Vagina (tissue), 2 donors: ENCODE data around the gene PRICKLE1. TPM values are rescaled to one million over a fixed set of nuclear protein-coding genes. Genes with fewer than 3 reads are reported as not detected.

Source experiments
- DNase-seq, 2 donors: peaks; one replicate each; pipeline ENCODE4 v3.0.0-alpha.2; 2017; ENCODE audit errors: extremely low spot score in 2 of 2
- H3K27ac ChIP-seq: fragments of 200-600 bp; sonication (generic); one replicate; pipeline ENCODE4 v1.5.1; 2019
- H3K27me3 ChIP-seq: fragments of 200-600 bp; sonication (generic); one replicate; pipeline ENCODE4 v1.5.1; 2019
- H3K36me3 ChIP-seq, 2 donors: fragments of 200-600 bp; sonication (generic); one replicate each; pipeline ENCODE4 v1.5.1; 2017 to 2019
- H3K4me1 ChIP-seq: fragments of 200-600 bp; sonication (generic); one replicate; pipeline ENCODE4 v1.5.1; 2019
- H3K4me3 ChIP-seq, 2 donors: fragments of 200-600 bp; sonication (generic); 1 replicate in 1 of 2; 2 replicates in 1 of 2; pipeline ENCODE4 v1.5.1; 2016 to 2019
- H3K9me3 ChIP-seq: fragments of 200-600 bp; sonication (generic); one replicate; pipeline ENCODE4 v1.5.1; 2019
- POLR2A ChIP-seq, 2 donors: fragments of 450-650 bp; IDR thresholded peaks; one replicate each; pipeline ENCODE4 v1.6.1; 2017; ENCODE audit warnings: antibody characterized with exemption in 2 of 2, mild to moderate bottlenecking in 2 of 2, moderate library complexity in 2 of 2
- POLR2AphosphoS5 ChIP-seq, 2 donors: sonication (generic); formaldehyde crosslinking; IDR thresholded peaks; one replicate each; pipeline ENCODE4 v1.9.0; 2017; ENCODE audit warnings: antibody characterized with exemption in 2 of 2, mild to moderate bottlenecking in 2 of 2, low read depth in 1 of 2; ENCODE audit not compliant: insufficient read depth in 1 of 2
- intact Hi-C: fragments of 100-400 bp; cut with DNase I; formaldehyde crosslinking; loops from one replicate; pipeline ENCODE4 v1.15.1; 2023
- total RNA-seq: library from RNA; depleted of rRNA; stranded (reverse); fragments of >200 nt; gene quantifications from one replicate; pipeline ENCODE4 v1.2.3, GENCODE V29; 2016
- TF ChIP-seq, protein P1 (sequence below), 3 experiments: fragments of 450-650 bp in 2 of 3; fragments of 200-600 bp in 1 of 3; sonication (generic) in 1 of 3; IDR thresholded peaks; one replicate each; pipeline ENCODE4 v1.5.1; 2017 to 2019; ENCODE audit warnings: antibody characterized with exemption in 3 of 3, mild to moderate bottlenecking in 2 of 3, moderate library complexity in 2 of 3

Gene PRICKLE1
- total RNA-seq, 1 donor from 2014 or later: 25.3 TPM

DNA sequence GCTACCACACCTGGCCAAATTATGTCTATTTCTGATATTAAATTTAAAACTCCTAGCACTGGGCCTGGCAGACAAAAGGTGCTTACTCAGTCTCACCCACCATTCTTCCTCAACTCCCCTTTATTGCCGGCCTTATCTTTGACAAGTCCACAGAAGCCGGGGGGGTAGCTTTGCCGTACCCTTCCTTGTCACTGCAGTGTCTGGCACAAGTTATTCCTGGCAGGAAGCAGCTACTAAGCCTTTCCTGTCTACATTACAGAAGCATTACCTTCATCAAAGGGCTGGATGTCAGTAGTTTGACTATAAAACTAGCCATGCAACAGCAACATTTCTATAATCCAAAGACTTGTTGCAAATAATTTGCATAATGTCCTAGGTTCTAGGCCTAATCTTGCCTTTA lies 127.1 kb downstream of the PRICKLE1 start:
- no peaks in the 10 kb centered on the region for H3K9me3 ChIP-seq
- H3K4me3 ChIP-seq: no peak overlapping the region
- TF ChIP-seq POLR2A (IDR thresholded peaks at IDR 0.05) (no peak), POLR2AphosphoS5 (IDR thresholded peaks at IDR 0.05; ENCODE audit: insufficient read depth in 1 of 2, low read depth in 1 of 2) (no peak)
- TF ChIP-seq, protein P1, sequence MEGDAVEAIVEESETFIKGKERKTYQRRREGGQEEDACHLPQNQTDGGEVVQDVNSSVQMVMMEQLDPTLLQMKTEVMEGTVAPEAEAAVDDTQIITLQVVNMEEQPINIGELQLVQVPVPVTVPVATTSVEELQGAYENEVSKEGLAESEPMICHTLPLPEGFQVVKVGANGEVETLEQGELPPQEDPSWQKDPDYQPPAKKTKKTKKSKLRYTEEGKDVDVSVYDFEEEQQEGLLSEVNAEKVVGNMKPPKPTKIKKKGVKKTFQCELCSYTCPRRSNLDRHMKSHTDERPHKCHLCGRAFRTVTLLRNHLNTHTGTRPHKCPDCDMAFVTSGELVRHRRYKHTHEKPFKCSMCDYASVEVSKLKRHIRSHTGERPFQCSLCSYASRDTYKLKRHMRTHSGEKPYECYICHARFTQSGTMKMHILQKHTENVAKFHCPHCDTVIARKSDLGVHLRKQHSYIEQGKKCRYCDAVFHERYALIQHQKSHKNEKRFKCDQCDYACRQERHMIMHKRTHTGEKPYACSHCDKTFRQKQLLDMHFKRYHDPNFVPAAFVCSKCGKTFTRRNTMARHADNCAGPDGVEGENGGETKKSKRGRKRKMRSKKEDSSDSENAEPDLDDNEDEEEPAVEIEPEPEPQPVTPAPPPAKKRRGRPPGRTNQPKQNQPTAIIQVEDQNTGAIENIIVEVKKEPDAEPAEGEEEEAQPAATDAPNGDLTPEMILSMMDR (IDR thresholded peaks at IDR 0.05): no peak
- H3K36me3 ChIP-seq: peaks cover 0 to 37% of the 10 kb centered on the region in 2 donors
- no peaks in the 10 kb centered on the region for H3K4me1 ChIP-seq
- H3K27ac ChIP-seq: no peak overlapping the region
- no peak for DNase-seq
- intact Hi-C loops: no loop called here
- H3K27me3 ChIP-seq: no peaks in the 10 kb centered on the region

DNA sequence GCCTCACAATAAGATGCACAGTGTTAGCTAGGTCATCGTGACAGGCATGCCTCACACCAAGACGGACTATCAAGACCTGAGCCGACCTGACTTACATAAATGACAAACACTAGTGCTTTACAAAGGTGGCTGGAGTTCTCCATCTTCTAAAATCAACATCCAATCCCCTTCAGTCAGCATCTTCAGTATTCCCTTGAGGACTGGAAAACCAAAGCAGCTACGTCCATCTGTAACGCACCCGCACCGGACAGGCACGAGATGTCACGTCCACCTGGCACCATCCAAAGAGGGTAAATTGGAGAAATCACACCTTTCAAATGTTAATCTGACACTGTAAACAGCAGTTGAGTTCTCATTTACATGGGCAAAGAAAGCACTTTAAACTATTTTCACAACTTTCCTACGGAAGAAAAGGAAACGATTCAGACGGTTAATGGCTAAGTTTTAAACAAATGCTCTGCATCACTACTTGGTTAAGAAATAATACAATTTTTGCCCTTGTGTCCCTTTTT lies 130.2 kb downstream of the PRICKLE1 start:
- Histone ChIP-seq H3K9me3 (no peaks in the 10 kb centered on the region), H3K27me3 (no peaks in the 10 kb centered on the region), H3K36me3 (peaks cover 0 to 26% of the 10 kb centered on the region in 2 donors), H3K4me1 (no peaks in the 10 kb centered on the region), H3K27ac (no peak overlapping the region), H3K4me3 (no peak overlapping the region)
- intact Hi-C loops: no loop called here
- DNase-seq: no peak
- TF ChIP-seq, protein P1 (IDR thresholded peaks at IDR 0.05): no peak
- TF ChIP-seq POLR2AphosphoS5 (IDR thresholded peaks at IDR 0.05; ENCODE audit: insufficient read depth in 1 of 2, low read depth in 1 of 2): no peak
- no peak for TF ChIP-seq POLR2A (IDR thresholded peaks at IDR 0.05)

GRCh38 chr12:42458575-42458974 lies 131.0 kb downstream of the PRICKLE1 start:
- no peaks in the 10 kb centered on the region for H3K27me3 ChIP-seq
- no peak for DNase-seq
- no peaks in the 10 kb centered on the region for H3K9me3 ChIP-seq
- intact Hi-C loops: no loop called here
- H3K4me1 ChIP-seq: no peaks in the 10 kb centered on the region
- no peak overlapping the region for H3K4me3 ChIP-seq
- TF ChIP-seq, protein P1 (IDR thresholded peaks at IDR 0.05): no peak
- TF ChIP-seq POLR2A (IDR thresholded peaks at IDR 0.05) (no peak), POLR2AphosphoS5 (IDR thresholded peaks at IDR 0.05; ENCODE audit: insufficient read depth in 1 of 2, low read depth in 1 of 2) (no peak)
- H3K36me3 ChIP-seq: peaks cover 0 to 18% of the 10 kb centered on the region in 2 donors
- H3K27ac ChIP-seq: no peak overlapping the region

GRCh38 chr12:42450248-42450647 lies 139.3 kb downstream of the PRICKLE1 start:
- H3K4me1 ChIP-seq: no peaks in the 10 kb centered on the region
- no peak for DNase-seq
- no peak overlapping the region for H3K4me3 ChIP-seq
- intact Hi-C loops: no loop called here
- no peaks in the 10 kb centered on the region for H3K9me3 ChIP-seq
- TF ChIP-seq, protein P1 (IDR thresholded peaks at IDR 0.05): no peak
- TF ChIP-seq POLR2AphosphoS5 (IDR thresholded peaks at IDR 0.05; ENCODE audit: insufficient read depth in 1 of 2, low read depth in 1 of 2): no peak
- TF ChIP-seq POLR2A (IDR thresholded peaks at IDR 0.05): no peak
- no peaks in the 10 kb centered on the region for H3K36me3 ChIP-seq
- no peak overlapping the region for H3K27ac ChIP-seq
- H3K27me3 ChIP-seq: no peaks in the 10 kb centered on the region

- peaks cover 0 to 1% of the 10 kb centered on the region in 2 donors for H3K36me3 ChIP-seq
- TF ChIP-seq POLR2A (IDR thresholded peaks at IDR 0.05): no peak
- no peak overlapping the region for H3K4me3 ChIP-seq
- no peak for DNase-seq
- intact Hi-C loops: no loop called here
- no peaks in the 10 kb centered on the region for H3K27me3 ChIP-seq
- no peaks in the 10 kb centered on the region for H3K4me1 ChIP-seq
- H3K27ac ChIP-seq: no peak overlapping the region
- H3K9me3 ChIP-seq: peaks cover 2% of the 10 kb centered on the region
These were observed 140.7 kb downstream of the PRICKLE1 start for GRCh38 chr12:42448841-42449240.
